Right forelimb (tissue), 1 donor: ENCODE results near the gene CBLC.
A peak's percentile ranks its signal among the peaks of the same experiment; 100 is the strongest.

Experiments used
- DNase-seq: peaks from one replicate; pipeline ENCODE4 v3.0.0-alpha.2; 2018

CBLC gene

DNA sequence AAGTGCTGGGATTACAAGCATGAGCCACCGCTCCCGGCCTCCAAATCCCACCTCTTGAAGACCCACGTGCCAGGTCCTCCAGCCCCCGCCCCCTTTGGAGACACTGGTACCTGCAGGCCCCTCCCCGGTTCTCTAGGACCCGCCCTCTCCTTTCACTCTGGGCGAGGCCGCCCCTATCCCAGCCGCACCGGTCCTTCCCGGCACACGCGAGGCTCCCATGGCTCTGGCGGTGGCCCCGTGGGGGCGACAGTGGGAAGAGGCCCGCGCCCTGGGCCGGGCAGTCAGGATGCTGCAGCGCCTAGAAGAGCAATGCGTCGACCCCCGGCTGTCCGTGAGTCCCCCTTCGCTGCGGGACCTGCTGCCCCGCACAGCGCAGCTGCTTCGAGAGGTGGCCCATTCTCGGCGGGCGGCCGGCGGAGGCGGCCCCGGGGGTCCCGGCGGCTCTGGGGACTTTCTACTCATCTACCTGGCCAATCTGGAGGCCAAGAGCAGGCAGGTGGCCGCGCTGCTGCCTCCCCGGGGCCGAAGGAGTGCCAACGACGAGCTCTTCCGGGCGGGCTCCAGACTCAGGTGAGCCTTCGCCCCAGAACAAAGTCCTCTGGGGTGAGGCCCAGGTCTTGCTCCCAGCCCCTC, at the start of gene CBLC:
Gene CBLC, plus strand, starts transcription at position 176 of the 633 bp plus-strand sequence. Its CDS starts 42 bp downstream, at position 218.
- no peak for DNase-seq

- no peak for DNase-seq
Observed at GRCh38 chr19:44728178-44728577, 49.5 kb upstream of the CBLC start.

DNA sequence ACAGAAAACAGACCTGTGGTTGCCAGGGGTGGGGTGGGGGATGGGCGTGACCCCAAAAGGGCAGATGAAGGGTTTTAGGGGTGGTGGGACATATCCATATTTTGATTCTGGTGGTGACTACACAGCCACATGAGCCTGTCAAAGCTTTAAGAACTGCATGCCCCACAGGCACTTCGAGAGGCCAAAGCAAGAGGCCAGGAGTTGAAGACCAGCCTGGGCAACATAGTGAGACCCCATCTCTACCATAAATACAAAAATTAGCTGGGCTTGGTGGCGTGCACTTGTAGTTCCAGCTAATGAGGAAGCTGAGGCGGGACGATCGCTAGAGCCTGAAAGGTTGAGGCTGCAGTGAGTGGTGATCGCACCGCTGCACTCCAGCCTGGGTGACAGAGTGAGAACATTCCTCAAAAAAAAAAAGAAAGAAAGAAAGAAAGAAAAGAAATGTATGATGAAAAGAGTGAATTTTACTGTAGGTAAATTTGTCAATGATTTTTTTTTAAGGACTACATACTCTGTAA, 48.1 kb upstream of the CBLC start:
- no peak for DNase-seq

GRCh38 chr19:44731081-44731480, 46.6 kb upstream of the CBLC start:
- no peak for DNase-seq

DNA sequence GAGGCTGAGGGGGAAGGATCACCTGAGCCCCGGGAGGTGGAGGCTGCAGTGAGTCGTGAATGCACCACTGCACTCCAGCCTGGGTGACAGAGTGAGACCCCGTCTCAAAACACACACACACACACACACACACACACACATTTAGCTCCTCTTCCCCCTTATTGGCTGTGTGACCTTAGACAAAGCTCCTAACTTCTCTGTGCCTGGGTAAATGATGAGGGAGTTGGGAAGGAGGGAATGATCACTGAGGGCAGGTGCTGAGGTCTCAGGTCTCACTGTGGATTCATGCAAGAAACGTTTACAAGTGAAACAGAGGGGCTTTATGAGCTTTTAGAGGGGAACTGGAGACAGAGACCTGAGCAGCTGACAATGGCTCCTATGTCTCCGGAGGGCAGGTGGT, 46.1 kb upstream of the CBLC start:
- no peak for DNase-seq

DNA sequence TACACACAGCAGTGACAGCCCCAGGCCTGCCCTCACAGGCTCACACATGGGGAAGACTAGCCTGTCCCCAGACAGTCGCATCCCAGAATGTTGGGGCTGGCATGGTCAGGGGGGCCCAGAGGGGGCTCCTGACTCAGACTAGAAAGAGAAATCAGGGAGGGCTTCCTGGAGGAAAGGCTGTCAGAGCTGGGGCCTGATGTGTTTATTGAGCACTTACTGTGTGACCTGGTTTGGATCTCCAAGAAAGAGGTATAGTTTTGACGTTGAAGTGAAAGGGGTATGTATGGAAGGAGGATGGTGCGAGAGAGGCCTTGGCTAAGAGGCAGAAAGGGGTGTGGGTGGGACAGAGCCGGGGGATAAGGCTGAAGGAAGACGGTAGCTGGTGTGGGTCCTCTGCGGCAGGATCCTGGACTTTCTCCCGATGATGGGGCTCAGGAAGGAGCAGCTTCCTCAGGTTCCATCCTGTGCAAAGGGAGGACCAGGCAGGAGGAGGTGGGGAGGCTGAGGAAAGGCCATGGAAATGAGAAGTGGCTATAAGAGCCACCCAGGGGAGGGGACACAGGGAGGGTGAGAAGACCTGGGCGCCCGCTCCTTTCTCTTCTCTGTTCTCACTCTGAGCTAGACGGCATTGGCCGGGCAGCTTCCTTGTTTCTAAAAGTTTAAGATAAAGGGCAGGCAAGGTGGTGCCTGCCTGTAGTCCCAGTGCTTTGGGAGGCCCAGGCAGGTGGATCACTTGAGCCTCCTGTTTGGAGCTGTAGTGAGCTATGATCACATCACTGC, 45.3 kb upstream of the CBLC start:
- no peak for DNase-seq

DNA sequence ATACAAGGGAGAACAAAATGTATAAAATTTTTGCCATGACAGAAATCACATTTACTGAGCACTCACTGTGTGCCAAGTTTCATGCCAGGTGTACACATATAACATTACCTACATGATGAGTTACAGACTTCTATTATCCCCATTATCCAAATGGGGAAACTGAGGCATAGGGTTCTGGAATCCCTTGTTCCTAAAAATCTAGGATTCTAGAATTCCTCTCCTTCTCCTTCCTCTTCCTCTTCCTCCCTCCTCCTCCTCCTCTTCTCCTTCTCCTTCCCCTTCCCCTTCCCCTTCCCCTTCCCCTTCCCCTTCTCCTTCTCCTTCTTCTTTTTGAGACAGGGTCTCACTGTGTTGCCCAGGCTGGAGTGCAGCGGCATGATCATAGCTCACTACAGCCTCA, 43.3 kb upstream of the CBLC start:
- DNase-seq = no peak

GRCh38 chr19:44735011-44735410, 42.7 kb upstream of the CBLC start:
- DNase-seq = no peak

GRCh38 chr19:44737238-44738071, 40.2 kb upstream of the CBLC start:
- no peak for DNase-seq

DNA sequence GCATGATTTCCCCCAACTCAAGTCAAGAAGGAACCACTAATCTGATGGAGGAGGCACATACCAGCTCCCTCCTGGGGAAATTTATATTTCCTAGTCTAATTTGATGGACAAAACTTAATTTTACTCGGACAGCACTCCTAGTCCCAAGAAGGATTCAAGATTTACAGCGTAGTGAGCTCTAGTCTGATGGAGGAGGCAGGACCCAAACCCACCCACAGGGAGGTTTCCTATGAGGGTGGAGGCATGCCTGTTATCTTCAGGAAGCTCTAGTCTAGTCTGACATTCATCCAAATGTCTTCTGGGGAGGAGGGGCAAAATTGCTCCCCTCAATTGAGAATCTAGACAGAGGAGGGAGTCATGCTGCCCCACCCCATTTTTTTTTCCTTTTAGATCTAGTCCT, 39.6 kb upstream of the CBLC start:
- no peak for DNase-seq

- no peak for DNase-seq
Observed at GRCh38 chr19:44738603-44739558, 38.8 kb upstream of the CBLC start.

GRCh38 chr19:44740351-44740824, 37.3 kb upstream of the CBLC start:
- no peak for DNase-seq

DNA sequence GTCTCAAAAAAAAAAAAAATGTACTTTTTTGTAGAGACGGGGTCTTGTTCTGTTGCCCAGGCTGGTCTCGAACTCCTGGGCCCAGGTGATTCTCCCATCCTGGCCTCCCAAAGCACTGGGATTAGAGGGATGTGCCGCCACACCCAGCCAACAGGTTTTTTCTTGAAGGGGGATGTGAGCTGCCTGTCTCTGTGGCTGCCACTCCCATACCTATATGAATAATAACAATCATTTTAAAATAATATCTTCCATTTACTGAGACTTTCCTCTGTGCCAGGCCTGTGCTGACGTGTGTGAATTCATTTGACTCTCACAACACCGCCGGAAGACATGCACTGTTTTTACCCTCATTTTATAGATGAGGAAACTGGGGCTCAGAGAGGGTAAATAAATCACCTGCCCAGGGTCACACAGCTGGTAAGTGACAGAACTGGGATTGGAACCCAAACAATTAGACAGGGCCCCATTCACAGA, 36.4 kb upstream of the CBLC start:
- DNase-seq = no peak

DNA sequence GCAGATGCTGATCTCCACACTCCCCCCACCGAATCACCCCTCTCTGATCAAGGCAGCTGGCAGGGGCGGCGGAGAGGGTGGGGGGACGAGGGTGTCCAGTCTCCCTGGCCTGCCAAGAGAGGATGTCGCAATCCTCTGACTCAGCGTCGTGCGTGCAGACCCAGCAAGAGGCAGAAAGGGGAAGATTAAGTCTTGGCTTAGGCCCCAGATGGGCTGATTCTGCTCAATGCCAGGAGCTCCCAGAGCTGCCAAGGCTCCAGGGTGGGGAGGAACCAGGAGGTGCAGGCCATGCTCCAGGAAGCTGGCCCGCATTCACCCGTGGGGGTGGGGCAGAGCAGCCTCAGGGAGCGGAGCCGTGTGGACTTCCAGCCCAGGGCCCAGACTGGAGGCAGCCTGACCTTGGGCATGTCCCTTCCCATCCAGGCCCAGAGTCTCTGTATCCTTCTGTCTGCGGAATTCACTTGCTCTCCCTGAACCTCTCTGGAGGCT, 35.8 kb upstream of the CBLC start:
- peak; percentile 93 for DNase-seq

DNA sequence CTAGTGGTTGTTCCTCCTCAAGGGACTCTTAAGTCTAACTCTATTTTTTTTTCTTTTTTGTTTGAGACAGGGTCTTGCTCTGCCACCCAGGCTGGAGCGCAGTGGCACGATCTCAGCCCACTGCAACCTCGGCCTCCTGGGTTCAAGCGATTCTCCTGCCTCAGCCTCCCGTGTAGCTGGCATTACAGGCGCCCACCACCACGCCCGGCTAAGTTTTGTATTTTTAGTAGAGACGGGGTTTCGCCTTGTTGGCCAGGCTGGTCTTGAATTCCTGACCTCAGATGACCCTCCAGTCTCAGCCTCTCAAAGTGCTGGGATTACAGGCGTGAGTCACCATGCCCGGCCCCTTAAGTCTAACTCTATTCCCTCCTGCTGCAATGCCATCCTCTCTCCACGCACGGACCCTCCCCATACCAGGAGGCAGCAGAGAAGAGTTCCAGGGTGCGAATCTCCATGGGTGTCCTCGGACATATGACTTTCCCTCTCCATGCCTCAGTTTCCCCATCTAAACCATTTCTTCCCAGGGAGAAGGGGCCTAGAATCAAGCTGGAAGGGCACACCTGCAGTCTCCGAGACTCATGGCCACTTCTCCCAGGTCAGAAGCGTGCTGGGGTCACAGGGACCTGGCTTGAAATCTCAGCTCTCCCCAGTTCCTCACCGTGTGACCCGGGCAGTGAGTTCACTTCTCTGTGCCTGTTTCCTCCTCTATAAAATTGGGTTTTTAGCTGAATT, 35.2 kb upstream of the CBLC start:
- no peak for DNase-seq

GRCh38 chr19:44744871-44745332, 32.8 kb upstream of the CBLC start:
- DNase-seq = no peak

GRCh38 chr19:44745341-44745831, 32.3 kb upstream of the CBLC start:
- DNase-seq = peak; percentile 84

DNA sequence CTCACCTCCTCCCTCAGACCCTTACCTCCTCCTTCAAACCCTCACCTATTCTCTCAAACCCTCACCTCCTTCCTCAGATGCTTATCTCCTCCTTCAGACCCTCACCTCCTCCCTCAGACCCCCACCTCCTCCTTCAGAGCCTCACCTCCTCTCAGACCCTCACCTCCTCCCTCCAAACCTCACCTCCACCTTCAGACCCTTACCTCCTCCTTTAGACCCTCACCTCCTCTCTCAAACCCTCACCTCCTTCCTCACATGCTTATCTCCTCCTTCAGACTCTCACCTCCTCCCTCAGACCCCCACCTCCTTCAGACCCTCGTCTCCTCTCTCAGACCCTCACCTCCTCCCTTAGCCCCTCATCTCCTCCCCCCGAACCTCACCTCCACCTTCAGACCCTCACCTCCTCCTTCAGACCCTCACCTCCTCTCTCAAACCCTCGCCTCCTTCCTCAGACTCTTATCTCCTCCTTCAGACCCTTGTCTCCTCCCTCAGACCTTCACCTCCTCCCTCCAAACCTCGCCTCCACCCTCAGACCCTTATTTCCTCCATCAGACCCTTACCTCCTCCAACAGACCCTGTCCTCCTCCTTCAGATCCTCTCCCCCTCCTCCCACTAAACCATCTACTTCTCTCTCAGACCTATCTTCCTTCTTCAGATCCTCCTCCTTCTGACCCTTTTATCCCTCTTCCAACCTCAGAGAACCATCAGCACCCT, 31.6 kb upstream of the CBLC start:
- DNase-seq = no peak

GRCh38 chr19:44746616-44746945, 31.1 kb upstream of the CBLC start:
- no peak for DNase-seq
